ENCODE data around the gene ILDR2. TPM values are rescaled to one million over a fixed set of nuclear protein-coding genes. Genes with fewer than 3 reads are reported as not detected.

The ILDR2 gene
- total and polyA plus RNA-seq, 9 of the 15 experiments (the other 6 are each of a cell fraction or from before 2014, with no cell fraction given), result 0.03 to 0.31 (median 0.18) TPM; not detected in 2

GRCh38 chr1:166971252-166971651, 4.1 kb downstream of the ILDR2 start (continued):
- no peak for TF ChIP-seq MGA (IDR thresholded peaks at IDR 0.05)
- TF ChIP-seq NONO (IDR thresholded peaks at IDR 0.05; ENCODE audit: low read depth in 2 of 2, low read length in 1 of 2), result no peak
- TF ChIP-seq ZEB2 (IDR thresholded peaks at IDR 0.05), result no peak
- no peak for TF ChIP-seq CREB1 (IDR thresholded peaks at IDR 0.05)
- no peak for TF ChIP-seq CREB1 (CRISPR knock-in tag; IDR thresholded peaks at IDR 0.05)
- no peak for TF ChIP-seq SMAD4 (CRISPR knock-in tag; conservative IDR thresholded peaks at IDR 0.05)
- no peak for TF ChIP-seq ETS2 (tag; IDR thresholded peaks at IDR 0.05; ENCODE audit: borderline replicate concordance, poor library complexity, severe bottlenecking)
- TF ChIP-seq GABPA (tag; conservative IDR thresholded peaks at IDR 0.05; ENCODE audit: low read depth), result no peak
- no peak for TF ChIP-seq ZNF217 (CRISPR knock-in tag; IDR thresholded peaks at IDR 0.05)
- TF ChIP-seq ATF1 (CRISPR knock-in tag; IDR thresholded peaks at IDR 0.05), result no peak
- TF ChIP-seq ATF1 (tag; IDR thresholded peaks at IDR 0.05), result no peak
- no peak for TF ChIP-seq BRD4 (IDR thresholded peaks at IDR 0.05)

All from K562 (cell line).